CD4-positive, alpha-beta T cell (primary cell): ENCODE data around the gene ASS1. TPM values are rescaled to one million over a fixed set of nuclear protein-coding genes. Genes with fewer than 3 reads are reported as not detected.

Experiments
- ATAC-seq: fragments of 200-7000 bp; cut with Tn5 transposase; one replicate; pipeline ENCODE4 v1.10.0; 2022; ENCODE audit warnings: mild to moderate bottlenecking; ENCODE audit not compliant: poor library complexity
- CTCF ChIA-PET: fragments of 350-600 bp; sonication (Branson Sonifier 250); formaldehyde crosslinking; loops from one replicate; lab custom pipeline; 2021; ENCODE audit warnings: antibody characterized with exemption, inconsistent platforms; lab: Charles Lee
- POLR2A ChIA-PET: fragments of 350-600 bp; sonication (Branson Sonifier 250); formaldehyde crosslinking; loops from one replicate; lab custom pipeline; 2021; ENCODE audit warnings: antibody characterized with exemption, inconsistent platforms; lab: Charles Lee
- DNase-seq, 14 experiments: peaks; one replicate each; pipeline ENCODE4 v3.0.0-alpha.2; 2013 to 2020; ENCODE audit warnings: mixed read lengths in 2 of 14
- H3K27ac ChIP-seq, 2 donors: one replicate each; pipeline versions ENCODE4 v1.5.1 to v1.7.0; 2013; ENCODE audit warnings: low read length in 2 of 2, low read depth in 1 of 2, mild to moderate bottlenecking in 1 of 2
- H3K27me3 ChIP-seq, 2 experiments: 1 replicate in 1 of 2; 2 replicates in 1 of 2; pipeline versions ENCODE4 v1.6.1 to v1.7.0; 2013; ENCODE audit warnings: low read length in 2 of 2, control low read depth in 1 of 2, mild to moderate bottlenecking in 1 of 2, moderate library complexity in 1 of 2; ENCODE audit not compliant: insufficient read depth in 2 of 2, control insufficient read depth in 1 of 2
- H3K36me3 ChIP-seq: one replicate; pipeline ENCODE4 v1.6.1; 2013; ENCODE audit warnings: low read length, control low read depth; ENCODE audit not compliant: insufficient read depth
- H3K4me1 ChIP-seq: one replicate; pipeline ENCODE4 v1.6.1; 2013; ENCODE audit warnings: low read length, control low read depth; ENCODE audit not compliant: insufficient read depth
- H3K4me3 ChIP-seq: one replicate; pipeline ENCODE4 v1.5.1; 2013; ENCODE audit warnings: mild to moderate bottlenecking, low read length, moderate library complexity
- H3K9me3 ChIP-seq, 2 experiments: 1 replicate in 1 of 2; 2 replicates in 1 of 2; pipeline versions ENCODE4 v1.6.1 to v1.7.0; 2013; ENCODE audit warnings: low read length in 2 of 2, mild to moderate bottlenecking in 2 of 2, control low read depth in 1 of 2, moderate library complexity in 1 of 2; ENCODE audit not compliant: control insufficient read depth in 1 of 2, insufficient read depth in 1 of 2
- H3K27ac Mint-ChIP-seq: one replicate; pipeline ENCODE4 v1.8.0; 2020; ENCODE audit warnings: mixed read lengths
- H3K27me3 Mint-ChIP-seq: one replicate; pipeline ENCODE4 v1.8.0; 2021; ENCODE audit warnings: mixed read lengths
- H3K36me3 Mint-ChIP-seq: one replicate; pipeline ENCODE4 v1.8.0; 2021; ENCODE audit warnings: low read depth, mixed read lengths
- H3K4me1 Mint-ChIP-seq: one replicate; pipeline ENCODE4 v1.8.0; 2021; ENCODE audit warnings: low read depth, mixed read lengths
- H3K4me3 Mint-ChIP-seq: one replicate; pipeline ENCODE4 v1.8.0; 2020; ENCODE audit warnings: mild to moderate bottlenecking, mixed read lengths
- H3K9me3 Mint-ChIP-seq: one replicate; pipeline ENCODE4 v1.8.0; 2020; ENCODE audit warnings: mixed read lengths
- CTCF ChIP-seq: fragments of 200-600 bp; IDR thresholded peaks from one replicate; pipeline ENCODE4 v1.8.0; 2022; ENCODE audit warnings: antibody characterized with exemption, mild to moderate bottlenecking
- intact Hi-C, 2 experiments: fragments of 100-400 bp; cut with DNase I in 1 of 2; cut with micrococcal nuclease in 1 of 2; formaldehyde crosslinking; loops; one replicate each; pipeline versions ENCODE4 v1.15.1 to v1.9.0; 2023 to 2025; cut with DNase I, micrococcal nuclease
- total RNA-seq, 174 experiments: library from RNA in 2 of 174; stranded (reverse) in 2 of 174; gene quantifications; one replicate each; pipeline ENCODE4 v1.2.3 and lab custom pipeline; 2021 to 2026

The ASS1 gene
- total RNA-seq, 2 experiments from 2014 or later = not detected

DNA sequence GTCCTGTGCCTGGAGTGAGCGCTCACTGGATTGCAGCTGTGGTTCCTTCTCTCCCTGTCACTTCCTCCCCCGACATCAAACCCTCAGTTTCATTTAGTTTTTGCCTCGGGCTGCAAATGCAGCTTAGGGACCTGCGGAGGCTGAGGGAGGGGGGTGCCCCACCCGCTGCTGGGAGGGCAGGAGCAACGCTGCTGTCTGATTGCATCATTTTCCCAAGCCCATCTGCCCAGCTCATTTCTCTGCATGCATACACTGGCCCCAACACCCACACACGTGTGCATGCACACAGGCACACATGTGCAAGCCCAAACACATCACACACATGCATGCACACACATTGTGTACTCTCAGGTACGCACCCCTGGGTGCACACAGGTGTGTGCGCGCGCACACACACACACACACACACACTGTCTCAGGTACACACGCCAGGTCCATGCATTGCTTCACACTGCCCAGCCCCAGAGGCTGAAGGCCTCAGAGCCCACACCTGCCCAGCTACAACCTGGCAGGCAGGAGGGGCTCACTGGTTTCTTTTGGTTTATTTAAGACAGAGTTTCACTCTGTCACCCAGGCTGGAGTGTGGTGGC lies 3.4 kb downstream of the ASS1 start:
- TF ChIP-seq CTCF = no peak
- Mint-ChIP-seq H3K36me3 (no peaks in the 10 kb centered on the region), H3K4me3 (no peak overlapping the region), H3K4me1 (no peaks in the 10 kb centered on the region), H3K9me3 (no peaks in the 10 kb centered on the region), H3K27ac (no peak overlapping the region), H3K27me3 (peaks cover 46% of the 10 kb centered on the region)
- H3K36me3 ChIP-seq = no peaks in the 10 kb centered on the region
- ChIA-PET CTCF (no interaction called here), POLR2A (no interaction called here)
- intact Hi-C loops = no loop called here
- H3K27me3 ChIP-seq = peaks cover 30 to 38% of the 10 kb centered on the region in 2 experiments
- H3K27ac ChIP-seq = no peak overlapping the region
- H3K9me3 ChIP-seq = peaks cover 0 to 16% of the 10 kb centered on the region in 2 experiments
- DNase-seq (no peak), ATAC-seq (no peak)
- peaks cover 14% of the 10 kb centered on the region for H3K4me1 ChIP-seq
- no peak overlapping the region for H3K4me3 ChIP-seq

GRCh38 chr9:130448771-130449603 lies 4.2 kb downstream of the ASS1 start:
- H3K36me3 ChIP-seq = no peaks in the 10 kb centered on the region
- intact Hi-C loops = no loop called here
- peaks cover 39% of the 10 kb centered on the region for H3K27me3 Mint-ChIP-seq

More at GRCh38 chr9:130448771-130449603, 4.2 kb downstream of the ASS1 start:
- peaks cover 22 to 30% of the 10 kb centered on the region in 2 experiments for H3K27me3 ChIP-seq
- H3K4me3 ChIP-seq = no peak overlapping the region
- ChIA-PET CTCF (interaction anchor here (0.7 to 1.0 kb wide), 3 partner anchors 110 to 827 kb away, joined by 3 to 5 read pairs (median 3); no protein-coding TSS in a partner anchor), POLR2A (no interaction called here)
- Mint-ChIP-seq H3K4me1 (no peaks in the 10 kb centered on the region), H3K9me3 (no peaks in the 10 kb centered on the region), H3K27ac (no peak overlapping the region), H3K36me3 (no peaks in the 10 kb centered on the region), H3K4me3 (no peak overlapping the region)
- DNase-seq = no peak
- H3K27ac ChIP-seq = no peak overlapping the region
- no peak for ATAC-seq
- TF ChIP-seq CTCF = no peak
- peaks cover 0 to 9% of the 10 kb centered on the region in 2 experiments for H3K9me3 ChIP-seq
- H3K4me1 ChIP-seq = peaks cover 14% of the 10 kb centered on the region
